ENCODE results near the gene PSTK. TPM values are rescaled to one million over a fixed set of nuclear protein-coding genes. Genes with fewer than 3 reads are reported as not detected.

PSTK gene
- total RNA-seq, 1 donor from 2014 or later, result not detected

DNA sequence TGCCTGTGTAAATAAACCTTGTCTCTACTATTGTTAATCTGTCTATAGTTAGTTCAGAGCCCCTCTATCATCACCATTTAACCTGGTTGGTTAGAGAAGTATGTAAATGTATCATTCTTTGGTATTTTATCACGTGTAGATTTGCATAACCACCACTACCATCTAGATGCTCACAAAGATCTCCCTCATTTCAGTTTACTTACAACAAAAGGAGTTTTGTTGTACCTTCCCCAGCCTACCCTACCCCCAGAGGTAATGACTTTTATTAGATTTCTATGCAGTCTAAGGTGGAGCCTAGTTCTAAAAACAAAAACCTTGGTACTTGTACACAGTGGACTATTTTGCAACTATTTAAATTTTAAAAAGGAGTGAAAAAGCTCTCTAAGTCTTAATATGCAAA lies 46.1 kb downstream of the PSTK start:
- DNase-seq (ENCODE audit: low spot score in 2 of 2), result no peak
- H3K4me3 ChIP-seq, result no peak overlapping the region
- no peak overlapping the region for H3K27ac ChIP-seq
- intact Hi-C loops (cut with DNase I), result no loop called here
- H3K4me1 ChIP-seq, result no peaks in the 10 kb centered on the region
- no peaks in the 10 kb centered on the region for H3K27me3 ChIP-seq
- H3K36me3 ChIP-seq, result peaks cover 0 to 5% of the 10 kb centered on the region in 2 donors
- H3K9me3 ChIP-seq, result no peaks in the 10 kb centered on the region
- TF ChIP-seq, protein P1, sequence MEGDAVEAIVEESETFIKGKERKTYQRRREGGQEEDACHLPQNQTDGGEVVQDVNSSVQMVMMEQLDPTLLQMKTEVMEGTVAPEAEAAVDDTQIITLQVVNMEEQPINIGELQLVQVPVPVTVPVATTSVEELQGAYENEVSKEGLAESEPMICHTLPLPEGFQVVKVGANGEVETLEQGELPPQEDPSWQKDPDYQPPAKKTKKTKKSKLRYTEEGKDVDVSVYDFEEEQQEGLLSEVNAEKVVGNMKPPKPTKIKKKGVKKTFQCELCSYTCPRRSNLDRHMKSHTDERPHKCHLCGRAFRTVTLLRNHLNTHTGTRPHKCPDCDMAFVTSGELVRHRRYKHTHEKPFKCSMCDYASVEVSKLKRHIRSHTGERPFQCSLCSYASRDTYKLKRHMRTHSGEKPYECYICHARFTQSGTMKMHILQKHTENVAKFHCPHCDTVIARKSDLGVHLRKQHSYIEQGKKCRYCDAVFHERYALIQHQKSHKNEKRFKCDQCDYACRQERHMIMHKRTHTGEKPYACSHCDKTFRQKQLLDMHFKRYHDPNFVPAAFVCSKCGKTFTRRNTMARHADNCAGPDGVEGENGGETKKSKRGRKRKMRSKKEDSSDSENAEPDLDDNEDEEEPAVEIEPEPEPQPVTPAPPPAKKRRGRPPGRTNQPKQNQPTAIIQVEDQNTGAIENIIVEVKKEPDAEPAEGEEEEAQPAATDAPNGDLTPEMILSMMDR (IDR thresholded peaks at IDR 0.05), result no peak

DNA sequence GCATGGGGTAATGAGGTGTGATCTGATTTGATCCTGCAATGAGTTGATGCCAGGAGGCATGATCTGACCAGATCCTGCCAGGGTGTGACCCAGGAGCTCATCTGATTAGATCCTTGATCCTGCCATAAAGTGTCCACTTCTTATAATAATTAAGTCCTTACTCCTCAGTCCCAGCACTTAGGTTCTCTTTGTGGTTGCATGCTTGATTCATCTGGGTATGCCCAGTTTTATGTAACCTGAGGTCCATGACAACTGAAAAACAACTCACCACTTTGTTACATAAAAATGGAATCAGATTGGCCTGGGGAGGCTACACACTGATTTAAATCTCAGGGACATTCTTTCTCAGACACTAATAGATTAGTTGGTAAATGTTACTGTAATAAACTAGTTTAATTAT lies 47.7 kb downstream of the PSTK start:
- intact Hi-C loops (cut with DNase I), result no loop called here
- no peak for DNase-seq (ENCODE audit: low spot score in 2 of 2)
- no peaks in the 10 kb centered on the region for H3K9me3 ChIP-seq
- H3K27ac ChIP-seq, result no peak overlapping the region
- peaks cover 0 to 5% of the 10 kb centered on the region in 2 donors for H3K36me3 ChIP-seq
- H3K27me3 ChIP-seq, result no peaks in the 10 kb centered on the region
- H3K4me3 ChIP-seq, result no peak overlapping the region
- TF ChIP-seq, protein P1 (IDR thresholded peaks at IDR 0.05), result no peak
- H3K4me1 ChIP-seq, result no peaks in the 10 kb centered on the region

DNA sequence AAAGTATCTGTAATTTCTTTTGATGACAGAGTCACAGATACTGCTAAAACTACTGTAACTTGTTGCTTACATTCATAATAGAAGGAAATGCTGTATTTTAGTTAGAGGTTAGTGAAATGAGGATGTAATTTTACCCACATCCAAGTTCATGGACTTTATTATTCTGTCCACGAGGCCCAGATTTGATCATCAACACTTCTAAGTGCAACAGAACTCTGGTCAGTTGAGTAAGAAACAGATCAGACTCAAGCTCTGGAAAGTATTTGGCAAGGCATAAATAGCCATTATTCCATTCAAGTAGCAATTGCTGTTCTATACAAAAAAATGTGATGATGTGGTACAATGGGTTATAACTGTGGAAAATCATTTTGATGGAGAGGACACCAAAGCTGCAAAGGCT lies 50.9 kb downstream of the PSTK start:
- Histone ChIP-seq H3K27me3 (no peaks in the 10 kb centered on the region), H3K9me3 (no peaks in the 10 kb centered on the region), H3K27ac (no peak overlapping the region), H3K36me3 (peaks cover 0 to 20% of the 10 kb centered on the region in 2 donors), H3K4me3 (no peak overlapping the region), H3K4me1 (no peaks in the 10 kb centered on the region)
- intact Hi-C loops (cut with DNase I), result no loop called here
- TF ChIP-seq, protein P1 (IDR thresholded peaks at IDR 0.05), result no peak
- no peak for DNase-seq (ENCODE audit: low spot score in 2 of 2)

DNA sequence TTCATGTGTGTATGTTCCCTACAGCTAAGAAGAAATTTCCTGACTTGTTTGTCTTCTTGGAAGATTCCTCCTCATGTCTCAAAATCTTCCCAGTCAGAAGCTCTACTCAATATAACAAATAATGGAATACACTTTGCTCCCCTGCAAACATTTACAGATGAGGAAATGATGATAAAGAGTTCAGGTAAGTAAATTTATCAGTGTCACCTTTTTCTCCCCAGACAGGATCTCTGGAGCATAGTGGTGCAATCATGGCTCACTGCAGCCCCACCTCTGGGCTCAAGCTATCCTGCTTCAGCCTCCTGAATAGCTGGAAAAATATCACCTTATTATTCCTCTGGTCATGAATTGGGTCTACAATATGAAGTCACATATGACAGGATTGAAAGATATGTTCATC lies 54.1 kb downstream of the PSTK start:
- TF ChIP-seq, protein P1 (IDR thresholded peaks at IDR 0.05), result no peak
- H3K27me3 ChIP-seq, result no peaks in the 10 kb centered on the region
- peaks cover 6 to 29% of the 10 kb centered on the region in 2 donors for H3K36me3 ChIP-seq
- no peaks in the 10 kb centered on the region for H3K4me1 ChIP-seq
- H3K4me3 ChIP-seq, result no peak overlapping the region
- H3K27ac ChIP-seq, result no peak overlapping the region
- DNase-seq (ENCODE audit: low spot score in 2 of 2), result no peak
- intact Hi-C loops (cut with DNase I), result no loop called here
- H3K9me3 ChIP-seq, result no peaks in the 10 kb centered on the region

DNA sequence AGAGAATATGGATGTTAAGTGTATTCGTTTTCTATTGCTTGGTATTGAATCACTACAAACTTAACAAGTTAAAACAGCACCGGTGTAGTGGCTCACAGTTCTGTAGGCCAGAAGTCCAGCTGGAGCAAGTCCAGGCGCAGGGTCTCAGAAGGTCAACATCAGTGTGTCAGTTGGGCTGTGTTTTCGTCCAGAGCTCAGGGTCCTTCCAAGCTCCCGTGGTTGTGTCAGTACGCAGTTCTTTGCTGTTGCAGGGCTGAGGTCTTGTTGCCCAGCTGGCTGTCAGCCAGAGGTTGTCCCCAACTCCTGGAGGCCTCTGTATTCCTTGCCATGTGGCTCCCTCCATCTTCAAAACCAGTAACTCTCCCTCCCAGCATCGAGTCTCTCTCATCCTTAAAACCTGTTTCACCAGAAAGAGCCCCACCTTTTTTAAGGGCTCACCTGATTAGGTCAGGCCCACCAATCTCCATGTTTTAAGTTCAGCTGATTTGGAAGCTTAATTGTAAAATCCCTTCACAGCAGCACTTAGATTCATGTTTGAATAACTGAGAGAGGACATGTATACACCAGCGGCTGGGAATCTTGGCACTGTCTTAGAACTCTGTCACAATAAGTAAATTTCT lies 55.4 kb downstream of the PSTK start:
- H3K36me3 ChIP-seq, result peaks cover 6 to 24% of the 10 kb centered on the region in 2 donors
- H3K27ac ChIP-seq, result no peak overlapping the region
- H3K9me3 ChIP-seq, result no peaks in the 10 kb centered on the region
- H3K27me3 ChIP-seq, result no peaks in the 10 kb centered on the region
- H3K4me3 ChIP-seq, result no peak overlapping the region
- TF ChIP-seq, protein P1 (IDR thresholded peaks at IDR 0.05), result no peak
- DNase-seq (ENCODE audit: low spot score in 2 of 2), result no peak
- no peaks in the 10 kb centered on the region for H3K4me1 ChIP-seq
- intact Hi-C loops (cut with DNase I), result no loop called here

Data from ascending aorta (tissue), 2 donors.